Measurements from ENCODE around the gene CEMIP. TPM values are rescaled to one million over a fixed set of nuclear protein-coding genes. Genes with fewer than 3 reads are reported as not detected.

The CEMIP gene
- total and polyA plus RNA-seq, 2 of the 8 experiments (the other 6 are each of a cell fraction or from before 2014, with no cell fraction given): 0.11 to 0.60 TPM

DNA sequence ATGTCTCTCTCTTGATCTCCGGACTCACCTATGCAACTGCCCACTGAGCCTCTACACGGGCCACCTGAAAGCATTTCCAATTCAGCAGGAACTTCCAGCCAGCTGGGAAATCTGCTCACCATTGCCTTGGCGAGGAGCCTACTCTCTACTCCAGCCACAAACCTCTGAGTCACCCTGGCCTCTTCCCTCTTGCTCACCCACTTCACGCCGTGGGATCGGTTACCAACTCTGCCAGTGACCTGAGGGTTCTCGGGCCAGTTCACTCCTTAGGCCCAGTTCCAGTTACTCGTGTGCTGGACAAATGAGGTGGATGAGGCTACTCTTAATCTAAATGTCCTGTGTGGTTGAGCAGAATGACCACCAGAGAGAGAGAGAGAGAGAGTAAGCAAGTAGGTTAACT is 70.1 kb downstream of the CEMIP start (continued):
- TF ChIP-seq CHD7 (IDR thresholded peaks at IDR 0.05; ENCODE audit: insufficient replicate concordance, low read length) (no peak), CTBP2 (IDR thresholded peaks at IDR 0.05; ENCODE audit: borderline replicate concordance, insufficient read depth, insufficient read length, low read length) (no peak), CBX8 (IDR thresholded peaks at IDR 0.05; ENCODE audit: borderline replicate concordance, low read depth, low read length) (no peak)
